ENCODE measurements around the gene ARHGAP26.

DNA sequence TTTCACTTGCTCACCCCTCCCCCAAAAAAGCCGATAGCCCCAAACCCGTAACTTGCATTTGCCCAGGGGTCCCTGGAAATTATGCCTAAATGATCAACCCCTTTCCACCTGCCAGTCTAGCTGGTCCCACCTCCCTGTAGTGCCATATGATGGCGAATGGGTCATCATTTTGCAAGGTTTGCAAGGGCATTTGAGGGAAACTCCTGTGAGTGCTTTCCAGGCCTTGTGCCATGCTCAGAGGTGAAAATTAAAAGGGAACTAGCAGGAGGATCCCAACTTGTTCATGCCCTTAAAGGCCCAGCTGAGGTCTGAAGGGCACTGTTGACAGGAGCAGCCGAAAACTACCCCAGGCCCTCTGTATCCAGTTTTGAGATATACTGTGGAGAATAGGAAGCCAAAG, 440.4 kb downstream of the ARHGAP26 start:
- no peak for TF ChIP-seq POLR2A (IDR thresholded peaks at IDR 0.05)
- TF ChIP-seq, protein P1, sequence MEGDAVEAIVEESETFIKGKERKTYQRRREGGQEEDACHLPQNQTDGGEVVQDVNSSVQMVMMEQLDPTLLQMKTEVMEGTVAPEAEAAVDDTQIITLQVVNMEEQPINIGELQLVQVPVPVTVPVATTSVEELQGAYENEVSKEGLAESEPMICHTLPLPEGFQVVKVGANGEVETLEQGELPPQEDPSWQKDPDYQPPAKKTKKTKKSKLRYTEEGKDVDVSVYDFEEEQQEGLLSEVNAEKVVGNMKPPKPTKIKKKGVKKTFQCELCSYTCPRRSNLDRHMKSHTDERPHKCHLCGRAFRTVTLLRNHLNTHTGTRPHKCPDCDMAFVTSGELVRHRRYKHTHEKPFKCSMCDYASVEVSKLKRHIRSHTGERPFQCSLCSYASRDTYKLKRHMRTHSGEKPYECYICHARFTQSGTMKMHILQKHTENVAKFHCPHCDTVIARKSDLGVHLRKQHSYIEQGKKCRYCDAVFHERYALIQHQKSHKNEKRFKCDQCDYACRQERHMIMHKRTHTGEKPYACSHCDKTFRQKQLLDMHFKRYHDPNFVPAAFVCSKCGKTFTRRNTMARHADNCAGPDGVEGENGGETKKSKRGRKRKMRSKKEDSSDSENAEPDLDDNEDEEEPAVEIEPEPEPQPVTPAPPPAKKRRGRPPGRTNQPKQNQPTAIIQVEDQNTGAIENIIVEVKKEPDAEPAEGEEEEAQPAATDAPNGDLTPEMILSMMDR (IDR thresholded peaks at IDR 0.05), result no peak
- no peak for TF ChIP-seq EP300 (IDR thresholded peaks at IDR 0.05)
